GF-D8 (cell line): ENCODE data around the gene KDR.

Experiments used
- DNase-seq: peaks from one replicate; lab custom pipeline; 2025; lab: John Stamatoyannopoulos, UW

The KDR gene

DNA sequence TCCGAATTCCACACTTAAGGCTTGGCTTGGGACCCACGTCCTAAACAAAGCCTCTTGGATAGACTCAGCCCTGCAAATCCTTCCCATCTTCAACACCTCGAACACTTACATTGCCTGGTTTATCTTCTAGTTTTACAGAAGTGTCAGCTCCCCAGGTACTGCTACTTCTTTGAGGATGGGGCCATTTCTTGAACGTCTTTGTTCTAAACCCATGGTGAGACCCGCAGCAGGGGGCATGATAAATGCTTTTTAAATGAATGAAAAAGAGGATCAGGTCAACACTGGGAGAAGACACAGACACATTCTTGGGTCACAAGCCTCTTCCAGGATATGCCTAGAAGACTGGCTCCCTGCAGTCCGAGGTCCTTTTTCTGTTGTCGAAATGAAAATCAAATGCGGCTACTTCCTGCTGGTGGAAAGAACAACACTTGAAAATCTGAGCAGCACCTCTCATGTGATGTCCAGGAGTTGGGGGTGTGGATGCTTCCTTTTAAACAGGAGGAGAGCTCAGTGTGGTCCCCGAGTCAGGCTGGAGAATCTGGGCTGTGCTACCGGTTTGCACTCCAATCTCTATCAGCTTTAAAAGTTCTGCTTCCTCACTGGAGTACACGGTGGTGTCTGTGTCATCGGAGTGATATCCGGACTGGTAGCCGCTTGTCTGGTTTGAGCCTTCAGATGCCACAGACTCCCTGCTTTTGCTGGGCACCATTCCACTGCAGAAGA, 45.8 kb downstream of the KDR start:
- DNase-seq, result no peak

- DNase-seq, result no peak
Observed at GRCh38 chr4:55078987-55079386, 46.4 kb downstream of the KDR start.

GRCh38 chr4:55077577-55077976, 47.8 kb downstream of the KDR start:
- DNase-seq, result no peak

DNA sequence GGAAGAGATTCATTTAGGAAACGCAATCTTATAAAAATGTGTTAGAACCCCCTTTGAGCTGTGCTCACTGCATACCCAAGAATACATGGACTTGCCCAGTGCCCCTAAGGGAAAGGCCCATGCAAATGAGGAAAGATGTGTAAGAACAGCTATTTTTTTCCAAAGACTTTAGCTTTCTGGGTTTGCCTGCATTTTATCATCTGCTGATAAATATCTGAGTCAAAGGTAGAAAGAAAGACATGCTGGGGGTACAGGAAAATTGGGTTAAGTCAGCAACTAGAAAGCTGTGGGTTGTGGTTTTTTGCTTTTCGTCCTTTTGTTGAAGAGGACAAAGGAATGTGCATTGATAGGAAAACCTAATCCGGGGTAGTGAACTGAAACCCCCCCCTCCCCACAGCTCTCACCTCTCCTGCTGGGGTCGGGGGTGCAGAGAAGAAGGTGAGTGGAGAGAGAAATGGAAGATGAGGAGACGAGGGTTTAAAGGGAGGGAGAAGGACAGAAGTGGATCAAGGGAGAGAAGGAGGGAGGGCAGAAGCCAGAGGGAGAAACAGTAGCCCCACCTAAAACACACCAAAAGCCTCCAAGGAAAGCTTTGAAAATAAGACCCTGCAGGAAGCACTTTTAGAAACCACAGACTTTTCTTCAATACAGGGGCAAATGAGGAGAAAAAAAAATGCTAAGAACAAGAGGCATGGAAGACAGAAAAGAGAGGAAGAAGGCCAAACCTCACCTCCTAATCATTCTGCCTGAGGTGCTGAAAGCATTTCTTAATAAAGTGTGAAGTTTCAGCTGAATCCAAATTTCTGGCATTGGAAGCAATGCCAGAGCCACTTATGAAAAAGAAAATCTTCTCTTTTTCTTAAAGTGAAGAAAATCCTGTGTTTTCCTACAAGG, 49.3 kb downstream of the KDR start:
- DNase-seq, result no peak

GRCh38 chr4:55075376-55075775, 50.0 kb downstream of the KDR start:
- no peak for DNase-seq

GRCh38 chr4:55074386-55074785, 51.0 kb downstream of the KDR start:
- DNase-seq, result no peak

DNA sequence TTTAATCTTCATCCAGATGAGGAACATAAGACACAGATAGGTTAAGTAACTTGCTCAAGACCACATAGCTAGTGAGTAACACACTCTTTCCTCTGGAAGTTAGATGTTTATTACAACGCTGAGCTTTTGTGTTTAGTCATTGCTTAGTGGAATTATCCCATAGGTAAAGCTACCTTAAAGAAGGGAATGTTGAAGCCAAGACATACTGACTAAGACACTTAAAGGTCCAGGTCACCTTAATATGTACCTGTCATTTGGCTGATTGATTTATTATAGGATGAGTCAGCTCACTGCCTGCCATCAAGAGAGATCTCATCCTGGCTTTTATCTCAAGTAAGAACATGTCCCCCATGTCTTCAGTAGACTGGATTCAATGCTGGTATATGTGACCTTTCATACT, 53.4 kb downstream of the KDR start:
- no peak for DNase-seq

DNA sequence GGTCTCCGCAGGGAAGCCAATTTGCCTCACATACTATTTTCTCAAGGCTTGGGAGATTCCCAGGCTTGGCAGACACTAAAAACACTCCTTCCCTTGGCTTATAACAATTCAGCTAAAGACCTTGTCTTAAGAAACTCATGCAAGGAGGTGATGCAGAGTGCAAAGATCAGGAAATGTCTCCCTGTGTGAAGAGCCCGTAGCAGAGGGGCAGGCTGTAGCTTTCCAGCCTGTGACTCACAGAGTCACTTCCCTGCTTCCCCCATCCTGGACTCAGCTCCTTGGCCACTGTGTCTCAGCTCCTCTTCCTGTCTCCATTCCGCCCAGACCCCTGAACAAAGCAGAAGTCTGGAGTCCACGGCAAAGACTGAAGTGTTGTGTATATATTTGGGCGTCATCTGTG, 56.1 kb downstream of the KDR start:
- DNase-seq, result no peak

DNA sequence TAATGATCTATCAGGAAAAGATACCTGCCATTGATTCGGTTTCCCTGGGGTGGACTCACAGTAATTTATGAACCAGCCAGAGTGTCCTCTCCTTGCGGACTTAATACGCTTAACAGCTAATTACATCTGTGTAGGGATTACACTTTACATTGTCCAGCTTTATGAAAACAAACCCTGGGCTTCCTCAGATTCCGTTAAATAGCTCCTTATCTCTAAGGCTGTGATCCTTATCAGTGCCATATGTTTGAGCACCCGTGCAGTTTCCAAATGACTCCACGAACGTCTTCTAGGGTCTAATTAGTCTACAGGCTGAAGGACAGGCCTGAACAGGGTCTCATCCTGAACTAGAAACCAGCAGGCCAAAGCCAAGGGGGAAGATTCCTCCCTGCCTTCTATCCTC, 56.9 kb downstream of the KDR start:
- DNase-seq, result no peak

- DNase-seq, result no peak
Observed at GRCh38 chr4:55066018-55066417, 59.4 kb downstream of the KDR start.

DNA sequence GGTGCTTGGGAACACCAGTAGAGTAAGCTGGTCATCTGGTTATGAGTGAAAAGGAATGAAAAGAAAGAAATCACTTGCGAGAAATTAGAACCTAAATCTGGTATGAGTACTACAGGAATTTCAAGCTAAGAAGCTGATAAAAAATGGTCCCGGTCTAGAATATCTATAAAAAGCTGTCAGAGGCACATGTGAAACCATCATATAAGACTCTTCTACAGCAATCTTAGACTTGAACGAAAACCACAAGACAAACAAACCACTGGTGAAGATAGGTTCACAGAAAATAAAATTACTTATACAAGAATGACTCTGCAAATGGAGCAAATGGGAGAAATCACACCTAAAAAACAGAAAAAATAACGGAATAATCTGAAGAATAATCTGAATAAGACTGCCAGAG, 69.9 kb downstream of the KDR start:
- no peak for DNase-seq

DNA sequence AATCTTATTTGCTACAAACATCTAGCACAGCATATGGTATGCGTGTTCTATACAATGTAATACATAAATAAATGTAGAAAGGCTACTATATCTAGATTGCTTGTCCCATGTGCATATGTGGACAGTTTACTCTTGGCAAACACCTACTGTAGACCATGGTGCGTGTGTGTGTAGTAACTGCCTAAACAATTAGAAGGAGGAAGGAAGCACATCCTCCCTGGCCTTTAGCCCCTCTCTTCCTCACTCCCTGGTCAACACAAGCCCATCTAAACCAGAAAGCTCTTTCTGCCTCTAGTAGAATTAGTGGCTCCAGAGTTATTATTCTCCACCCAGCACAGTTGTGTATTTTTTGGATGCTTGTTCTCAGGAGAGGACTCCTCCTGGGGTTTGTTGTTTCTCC, 73.9 kb downstream of the KDR start:
- DNase-seq, result no peak

- DNase-seq, result no peak
Observed at GRCh38 chr4:55050418-55050950, 74.9 kb downstream of the KDR start.

DNA sequence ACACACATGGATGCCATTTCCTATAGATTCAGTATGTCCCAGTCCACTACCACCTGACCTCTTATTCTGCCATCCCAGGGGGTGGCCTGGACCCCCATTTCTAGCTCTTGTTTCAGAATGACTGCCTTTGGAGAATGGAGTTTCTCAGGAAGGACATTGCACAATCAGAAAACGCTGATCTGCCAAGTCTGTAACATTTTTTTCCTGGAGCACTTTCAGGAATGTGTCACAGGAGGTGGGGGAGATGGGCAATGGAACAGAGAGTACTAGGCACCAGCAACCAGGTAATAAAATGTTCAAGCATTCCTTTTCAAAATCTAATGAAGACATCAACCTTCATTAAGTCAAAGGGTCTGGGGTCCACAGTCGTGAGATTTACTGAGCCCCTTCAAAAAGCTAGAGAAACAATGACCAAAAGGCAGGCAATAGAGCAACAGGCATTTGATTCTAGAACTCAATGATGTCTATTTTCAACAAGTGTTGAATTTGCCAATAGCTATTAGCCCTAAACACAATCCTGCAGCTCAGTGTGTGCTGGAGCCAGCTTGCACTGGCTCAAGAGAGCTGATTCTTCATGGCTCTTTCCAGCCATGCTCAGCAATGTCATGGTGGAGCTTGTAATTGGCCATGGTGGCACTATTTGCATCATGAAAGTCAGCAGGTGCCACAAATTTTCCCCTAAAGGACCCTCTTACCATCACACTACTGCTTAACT, 87.1 kb downstream of the KDR start:
- no peak for DNase-seq

DNA sequence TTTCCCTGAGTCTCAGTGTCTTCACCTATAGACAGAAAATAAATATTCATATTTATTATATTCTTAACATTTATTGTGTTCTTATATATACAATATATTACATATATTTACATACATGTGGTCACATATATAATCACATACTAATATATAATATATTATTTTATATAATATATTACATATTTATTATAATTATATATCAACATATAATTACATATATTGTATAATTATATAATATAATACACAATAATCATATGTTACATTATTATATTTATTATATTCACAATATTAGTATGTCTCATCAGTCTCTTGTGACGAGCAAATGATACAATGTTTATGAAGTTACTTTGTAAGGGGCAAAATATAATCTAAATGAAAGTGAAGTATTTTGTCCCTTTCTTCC, 87.7 kb downstream of the KDR start:
- DNase-seq, result no peak

DNA sequence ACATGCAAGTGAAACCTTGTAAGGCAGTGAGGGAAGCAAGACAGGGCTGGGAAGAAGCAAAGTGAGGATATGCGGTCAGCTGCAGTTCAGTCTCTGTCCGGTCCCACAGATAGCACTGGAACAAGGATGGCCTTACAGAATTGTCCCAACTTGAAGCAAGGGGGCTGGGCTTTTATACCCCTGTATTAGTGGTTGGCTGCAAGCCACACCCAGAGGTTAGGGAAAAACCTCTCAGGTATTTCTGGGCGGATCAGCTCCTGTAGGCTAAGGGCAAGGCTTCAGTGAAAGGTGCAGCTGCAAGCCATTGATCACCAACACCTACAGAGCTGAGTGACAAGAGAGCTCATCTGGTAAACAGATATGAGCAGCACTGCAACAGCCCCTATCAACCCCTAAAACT, 89.0 kb downstream of the KDR start:
- no peak for DNase-seq

DNA sequence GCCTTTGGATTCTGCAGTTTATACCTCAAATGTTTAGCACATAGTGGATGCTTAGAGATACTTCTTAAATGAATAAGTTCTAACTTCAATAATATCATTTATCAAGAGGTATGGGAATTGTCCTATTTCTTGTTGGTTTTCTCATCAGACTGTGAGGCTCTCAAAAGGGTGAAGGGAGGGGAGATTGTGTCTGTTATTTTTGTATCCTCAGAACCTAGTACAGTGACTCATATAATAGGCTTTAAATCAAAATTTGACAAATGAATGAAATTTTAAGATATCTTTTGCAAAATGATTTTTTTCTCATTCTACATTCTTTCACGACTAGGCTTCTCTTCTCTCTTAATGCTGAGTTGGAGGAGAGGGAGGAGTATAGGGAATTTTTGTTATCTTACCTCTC, 89.5 kb downstream of the KDR start:
- no peak for DNase-seq

- no peak for DNase-seq
Observed at GRCh38 chr4:55033296-55033695, 92.1 kb downstream of the KDR start.

DNA sequence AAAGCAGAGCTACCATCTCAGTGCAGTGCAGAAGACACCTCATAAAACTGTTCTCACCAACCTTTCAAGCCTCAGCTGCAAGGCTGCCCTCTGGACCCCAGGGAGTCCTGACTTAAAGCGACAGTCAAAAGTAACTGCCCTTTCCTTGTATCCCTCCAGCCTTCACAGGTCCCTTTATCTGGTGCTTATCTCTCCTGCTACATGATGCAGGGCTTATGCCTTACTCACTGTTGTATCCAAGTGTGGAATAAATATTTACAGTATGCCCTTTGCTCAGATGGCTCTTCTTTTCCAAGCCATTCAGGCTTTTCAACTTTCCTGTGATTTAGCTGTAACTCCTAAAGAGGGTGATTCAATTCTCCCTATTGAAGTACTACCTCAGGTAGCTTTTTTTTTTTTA, 92.6 kb downstream of the KDR start:
- no peak for DNase-seq

GRCh38 chr4:55032179-55032578, 93.2 kb downstream of the KDR start:
- no peak for DNase-seq

DNA sequence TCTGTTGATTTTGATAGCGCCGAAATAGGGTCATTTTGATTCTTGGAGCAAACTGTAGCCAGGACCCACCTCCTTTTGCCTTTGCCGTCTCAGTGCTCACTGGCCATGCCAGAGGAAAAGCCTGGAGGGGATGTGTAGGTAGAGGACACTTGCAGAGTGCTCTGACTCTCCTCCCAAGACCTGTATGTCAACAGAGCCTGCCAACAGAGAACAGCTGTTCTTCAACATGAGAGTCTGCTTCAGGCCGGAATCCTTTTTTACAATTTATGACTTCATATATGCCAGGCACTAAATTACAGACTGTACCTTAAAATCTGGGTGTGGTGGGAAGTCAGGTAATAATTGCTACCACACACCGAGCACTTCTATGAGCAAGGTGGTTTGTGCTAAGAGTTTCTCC, 94.2 kb downstream of the KDR start:
- no peak for DNase-seq

GRCh38 chr4:55030589-55030988, 94.8 kb downstream of the KDR start:
- no peak for DNase-seq
